Spleen (tissue), 7 donors: Measurements from ENCODE around the gene POLE4.

Experiments
- POLR2A ChIP-seq, 3 donors: fragments of 450-650 bp; IDR thresholded peaks; one replicate each; pipeline ENCODE4 v1.5.1; 2017; ENCODE audit warnings: antibody characterized with exemption in 3 of 3, mild to moderate bottlenecking in 1 of 3
- POLR2AphosphoS5 ChIP-seq, 3 donors: sonication (generic); formaldehyde crosslinking; IDR thresholded peaks; one replicate each; pipeline ENCODE4 v1.5.1; 2017; ENCODE audit warnings: antibody characterized with exemption in 3 of 3
- TF ChIP-seq, protein P1 (sequence below), 11 experiments: fragments of 200-600 bp in 7 of 11; fragments of 450-650 bp in 4 of 11; sonication (generic) in 4 of 11; IDR thresholded peaks in 8 of 11; conservative IDR thresholded peaks in 3 of 11; 1 replicate in 7 of 11; 2 replicates in 4 of 11; pipeline versions ENCODE4 v1.4.0 to v1.8.0; 2016 to 2021; ENCODE audit warnings: antibody characterized with exemption in 11 of 11, inconsistent platforms in 4 of 11, mild to moderate bottlenecking in 1 of 11
- donor health status: DM: no; HTN: no; CAD: no; lungs with moderate emphysema.
- donor health status: DM: no; HTN: no; CAD: no.
- donor health status: DM: no; HTN: no; CAD: no.

DNA sequence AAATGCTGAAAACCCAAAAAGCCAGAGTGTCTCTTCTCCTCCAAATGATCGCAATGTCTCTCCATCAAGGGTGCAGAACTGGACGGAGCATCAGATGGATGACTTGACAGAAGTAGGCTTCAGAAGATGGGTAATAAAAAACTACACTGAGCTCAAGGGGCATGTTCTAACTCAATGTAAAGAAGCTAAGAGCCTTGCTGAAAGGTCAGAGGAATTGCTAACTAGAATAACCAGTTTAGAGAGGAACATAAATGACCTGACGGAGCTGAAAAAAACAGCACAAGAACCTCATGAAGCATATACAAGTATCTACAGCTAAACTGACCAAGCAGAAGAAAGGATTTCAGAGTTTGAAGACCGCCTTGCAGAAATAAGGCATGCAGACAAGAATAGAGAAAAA lies 9.7 kb upstream of the POLE4 start:
- TF ChIP-seq POLR2AphosphoS5 (IDR thresholded peaks at IDR 0.05) = no peak
- TF ChIP-seq, protein P1, sequence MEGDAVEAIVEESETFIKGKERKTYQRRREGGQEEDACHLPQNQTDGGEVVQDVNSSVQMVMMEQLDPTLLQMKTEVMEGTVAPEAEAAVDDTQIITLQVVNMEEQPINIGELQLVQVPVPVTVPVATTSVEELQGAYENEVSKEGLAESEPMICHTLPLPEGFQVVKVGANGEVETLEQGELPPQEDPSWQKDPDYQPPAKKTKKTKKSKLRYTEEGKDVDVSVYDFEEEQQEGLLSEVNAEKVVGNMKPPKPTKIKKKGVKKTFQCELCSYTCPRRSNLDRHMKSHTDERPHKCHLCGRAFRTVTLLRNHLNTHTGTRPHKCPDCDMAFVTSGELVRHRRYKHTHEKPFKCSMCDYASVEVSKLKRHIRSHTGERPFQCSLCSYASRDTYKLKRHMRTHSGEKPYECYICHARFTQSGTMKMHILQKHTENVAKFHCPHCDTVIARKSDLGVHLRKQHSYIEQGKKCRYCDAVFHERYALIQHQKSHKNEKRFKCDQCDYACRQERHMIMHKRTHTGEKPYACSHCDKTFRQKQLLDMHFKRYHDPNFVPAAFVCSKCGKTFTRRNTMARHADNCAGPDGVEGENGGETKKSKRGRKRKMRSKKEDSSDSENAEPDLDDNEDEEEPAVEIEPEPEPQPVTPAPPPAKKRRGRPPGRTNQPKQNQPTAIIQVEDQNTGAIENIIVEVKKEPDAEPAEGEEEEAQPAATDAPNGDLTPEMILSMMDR (IDR thresholded peaks at IDR 0.05 in 8 of 11, conservative IDR thresholded peaks at IDR 0.05 in 3 of 11) = no peak
- no peak for TF ChIP-seq POLR2A (IDR thresholded peaks at IDR 0.05)
